ENCODE results near the gene TSPAN33. TPM values are rescaled to one million over a fixed set of nuclear protein-coding genes. Genes with fewer than 3 reads are reported as not detected.
"Not testable (repeated sequence)": the region's sequence is repeated elsewhere in the genome, so short reads cannot be mapped to it uniquely, and the experiment has no call there.

TSPAN33 gene
- total RNA-seq, 1 donor from 2014 or later = 1.3 TPM

GRCh38 chr7:129169171-129169671 is 24.7 kb downstream of the TSPAN33 start:
- DNase-seq (ENCODE audit: low read depth) = no peak
- Histone ChIP-seq H3K27me3 (ENCODE audit: control insufficient read depth, insufficient read depth, low read length) (no peaks in the 10 kb centered on the region), H3K4me3 (ENCODE audit: low read depth, low read length) (peak overlapping the region; percentile 27), H3K36me3 (ENCODE audit: control insufficient read depth, insufficient read depth, low read length) (no peaks in the 10 kb centered on the region)
- no peak for TF ChIP-seq CTCF (IDR thresholded peaks at IDR 0.05; ENCODE audit: insufficient read depth, low read length, severe bottlenecking)
- no peak for FAIRE-seq

GRCh38 chr7:129169686-129170440 is 25.4 kb downstream of the TSPAN33 start:
- no peak for TF ChIP-seq CTCF (IDR thresholded peaks at IDR 0.05; ENCODE audit: insufficient read depth, low read length, severe bottlenecking)
- DNase-seq (ENCODE audit: low read depth) (no peak), FAIRE-seq (no peak)
- no peak overlapping the region for H3K4me3 ChIP-seq (ENCODE audit: low read depth, low read length)
- no peaks in the 10 kb centered on the region for H3K36me3 ChIP-seq (ENCODE audit: control insufficient read depth, insufficient read depth, low read length)
- H3K27me3 ChIP-seq (ENCODE audit: control insufficient read depth, insufficient read depth, low read length) = no peaks in the 10 kb centered on the region

DNA sequence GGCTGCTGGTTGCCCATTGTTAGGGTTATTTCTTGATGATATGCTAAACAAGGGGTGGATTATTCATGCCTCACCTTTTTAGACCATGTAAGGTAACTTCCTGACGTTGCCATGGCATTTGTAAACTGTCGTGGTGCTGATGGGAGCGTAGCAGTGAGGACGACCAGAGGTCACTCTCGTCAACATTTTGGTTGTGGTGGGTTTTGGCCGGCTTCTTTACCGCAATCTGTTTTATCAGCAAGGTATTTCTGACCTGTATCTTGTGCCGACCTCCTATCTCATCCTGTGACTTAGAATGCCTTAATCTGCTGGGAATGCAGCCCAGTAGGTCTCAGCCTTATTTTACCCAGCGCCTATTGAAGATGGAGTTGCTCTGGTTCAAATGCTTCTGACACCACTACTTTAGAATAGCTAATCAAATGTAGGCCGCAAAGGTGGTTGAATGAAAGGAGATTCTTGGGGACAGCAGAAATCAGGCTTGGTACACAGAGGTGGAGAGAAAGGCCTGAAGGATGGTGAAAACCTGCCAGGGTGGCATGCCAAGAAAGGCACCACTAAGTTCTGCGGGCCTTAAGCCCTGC is 26.0 kb downstream of the TSPAN33 start:
- no peak for DNase-seq (ENCODE audit: low read depth)
- Histone ChIP-seq H3K4me3 (ENCODE audit: low read depth, low read length) (no peak overlapping the region), H3K27me3 (ENCODE audit: control insufficient read depth, insufficient read depth, low read length) (no peaks in the 10 kb centered on the region), H3K36me3 (ENCODE audit: control insufficient read depth, insufficient read depth, low read length) (no peaks in the 10 kb centered on the region)
- no peak for TF ChIP-seq CTCF (IDR thresholded peaks at IDR 0.05; ENCODE audit: insufficient read depth, low read length, severe bottlenecking)
- FAIRE-seq = no peak

DNA sequence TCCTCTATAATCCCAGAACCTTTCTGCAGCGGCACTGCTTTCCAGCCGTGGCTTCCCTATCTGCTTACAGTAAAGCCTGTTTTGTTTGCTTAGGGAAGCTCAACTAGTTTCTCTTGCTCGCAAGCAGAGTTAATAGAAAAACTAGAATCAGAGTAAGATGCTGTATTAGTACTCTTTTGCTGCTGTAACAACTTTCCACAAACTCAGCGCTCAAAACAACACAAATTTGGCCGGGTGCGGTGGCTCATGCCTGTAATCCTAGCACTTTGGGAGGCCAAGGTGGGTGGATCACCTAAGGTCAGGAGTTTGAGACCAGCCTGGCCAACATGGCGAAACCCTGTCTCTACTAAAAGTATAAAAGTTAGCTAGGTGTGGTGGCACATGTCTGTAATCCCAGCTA is 29.4 kb downstream of the TSPAN33 start:
- H3K36me3 ChIP-seq (ENCODE audit: control insufficient read depth, insufficient read depth, low read length); H3K4me3 ChIP-seq (ENCODE audit: low read depth, low read length); FAIRE-seq; H3K27me3 ChIP-seq (ENCODE audit: control insufficient read depth, insufficient read depth, low read length); DNase-seq (ENCODE audit: low read depth): not testable (repeated sequence)

DNA sequence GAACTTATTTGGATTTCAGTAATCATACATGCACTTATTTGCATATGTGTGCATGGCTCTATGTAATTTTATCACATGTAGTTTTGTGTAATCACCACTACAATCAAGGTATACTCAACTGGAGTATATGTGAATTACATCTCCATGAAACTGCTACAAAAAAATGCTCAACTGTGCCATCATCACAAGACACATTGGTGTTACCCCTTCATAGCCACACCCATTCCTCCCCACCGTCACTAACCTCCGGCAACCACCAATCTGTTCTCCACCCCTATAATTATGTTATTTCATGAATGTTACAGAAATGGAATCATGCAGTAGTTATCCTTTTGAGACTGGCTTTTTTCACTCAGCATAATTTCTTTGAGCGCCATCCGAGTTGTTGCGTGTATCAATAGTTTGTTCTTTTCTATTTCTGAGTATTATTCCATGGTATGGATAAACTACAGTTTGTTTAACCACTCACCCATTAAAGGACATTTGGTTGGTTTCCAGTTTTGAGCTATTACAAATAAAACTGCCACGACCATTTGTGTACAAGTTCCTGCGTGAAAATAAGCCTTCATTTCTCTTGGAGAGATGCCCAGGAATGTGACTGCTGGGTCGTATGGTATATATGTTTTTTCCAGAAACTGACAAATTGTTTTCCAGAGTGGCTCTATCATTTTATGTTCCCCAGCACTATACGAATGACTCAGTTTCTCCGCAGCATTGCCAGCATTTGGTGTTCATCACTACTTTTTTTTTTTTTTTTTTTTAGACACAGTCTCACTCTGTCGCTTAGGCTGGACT is 32.6 kb downstream of the TSPAN33 start:
- H3K27me3 ChIP-seq (ENCODE audit: control insufficient read depth, insufficient read depth, low read length) = no peaks in the 10 kb centered on the region
- no peak overlapping the region for H3K4me3 ChIP-seq (ENCODE audit: low read depth, low read length)
- TF ChIP-seq CTCF (IDR thresholded peaks at IDR 0.05; ENCODE audit: insufficient read depth, low read length, severe bottlenecking) = no peak
- no peaks in the 10 kb centered on the region for H3K36me3 ChIP-seq (ENCODE audit: control insufficient read depth, insufficient read depth, low read length)
- FAIRE-seq (no peak), DNase-seq (ENCODE audit: low read depth) (no peak)

All from bronchial epithelial cell (primary cell).